ENCODE data around the gene GRK5.
"Not testable (repeated sequence)": the region's sequence is repeated elsewhere in the genome, so short reads cannot be mapped to it uniquely, and the experiment has no call there.

GRK5 gene

GRCh38 chr10:119250641-119251314 lies 43.4 kb downstream of the GRK5 start:
- peak; percentile 59 for DNase-seq (ENCODE audit: low spot score)

GRCh38 chr10:119251315-119251708 lies 43.9 kb downstream of the GRK5 start:
- DNase-seq (ENCODE audit: low spot score): peak; percentile 47

DNA sequence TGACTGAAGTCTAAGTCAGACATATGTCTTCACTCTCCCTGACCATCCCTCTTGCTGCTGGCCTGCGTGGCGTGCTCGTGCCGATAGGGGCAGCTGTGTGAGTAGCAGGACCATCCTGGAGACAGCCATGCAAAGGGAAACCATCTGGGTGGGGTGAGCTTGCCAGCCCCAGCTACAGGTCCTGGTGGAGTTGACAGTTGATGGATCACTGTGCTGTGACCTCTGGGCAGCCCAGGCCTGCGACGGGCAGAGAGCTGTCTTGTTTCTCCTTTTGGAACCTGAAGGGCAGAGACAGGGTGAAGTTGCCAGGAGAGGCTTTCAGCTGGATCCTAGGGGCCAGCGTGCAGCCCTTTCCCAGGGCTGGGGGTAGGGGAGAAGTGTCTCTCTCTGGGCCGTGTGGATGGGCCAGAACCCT lies 44.7 kb downstream of the GRK5 start:
- no peak for DNase-seq (ENCODE audit: low spot score)

- DNase-seq (ENCODE audit: low spot score): no peak
Observed at GRCh38 chr10:119252470-119253151, 45.2 kb downstream of the GRK5 start.

DNA sequence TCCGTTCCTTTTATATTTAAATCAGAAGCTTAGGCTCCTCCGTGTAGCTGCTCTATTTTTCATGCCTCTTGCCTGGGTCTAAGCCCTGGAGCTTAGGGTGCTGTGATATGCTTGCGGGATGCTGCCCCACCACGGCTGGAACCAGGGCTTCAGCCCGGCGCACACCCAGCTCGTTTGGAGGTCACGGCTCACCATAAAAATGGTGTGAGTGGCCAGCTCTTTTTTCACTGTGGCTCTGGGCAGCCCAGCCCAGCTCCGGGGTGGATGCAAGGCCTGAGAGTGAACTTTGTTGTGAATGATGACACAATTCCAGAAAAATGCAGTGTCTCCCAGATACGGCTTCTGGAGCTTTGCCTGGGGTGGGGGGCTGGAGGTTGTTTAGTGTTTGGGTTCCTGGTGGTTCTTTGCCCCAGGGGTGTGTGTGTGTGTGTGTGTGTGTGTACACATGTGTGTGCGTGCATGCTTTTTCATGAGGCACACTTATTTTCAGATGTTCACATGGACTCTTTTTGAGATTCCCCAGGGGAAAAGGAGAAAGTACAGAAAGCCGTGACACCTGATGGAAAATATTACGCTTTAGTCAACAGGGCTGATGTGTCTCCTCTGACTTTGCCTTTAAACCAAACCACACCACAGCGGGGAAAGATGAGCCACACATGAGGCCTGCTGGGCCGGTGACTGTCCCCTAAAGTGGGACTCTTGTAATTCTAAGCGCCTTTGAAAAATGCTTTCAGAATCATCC lies 46.2 kb downstream of the GRK5 start:
- peak; percentile 87 for DNase-seq (ENCODE audit: low spot score)

- DNase-seq (ENCODE audit: low spot score): no peak
Observed at GRCh38 chr10:119254335-119254734, 47.0 kb downstream of the GRK5 start.

GRCh38 chr10:119256030-119256429 lies 48.7 kb downstream of the GRK5 start:
- no peak for DNase-seq (ENCODE audit: low spot score)

DNA sequence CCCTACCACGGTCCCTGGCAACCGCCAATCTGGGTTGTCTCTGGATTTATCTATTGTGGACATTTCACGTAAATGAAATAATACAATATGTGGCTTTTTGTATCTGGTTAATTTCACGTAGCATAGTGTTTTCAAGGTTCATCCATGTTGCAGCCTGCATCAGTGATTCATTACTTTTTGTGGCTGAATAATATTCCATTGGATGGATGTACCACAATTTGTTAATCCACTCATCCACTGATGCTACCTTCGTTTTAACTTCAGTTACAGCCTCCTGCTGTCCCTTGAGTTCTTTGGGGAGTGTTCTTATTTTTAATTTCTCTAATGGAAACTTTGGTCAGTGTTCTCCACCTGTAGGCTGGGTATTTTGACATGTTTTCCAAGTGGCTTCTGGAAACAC lies 49.5 kb downstream of the GRK5 start:
- no peak for DNase-seq (ENCODE audit: low spot score)

DNA sequence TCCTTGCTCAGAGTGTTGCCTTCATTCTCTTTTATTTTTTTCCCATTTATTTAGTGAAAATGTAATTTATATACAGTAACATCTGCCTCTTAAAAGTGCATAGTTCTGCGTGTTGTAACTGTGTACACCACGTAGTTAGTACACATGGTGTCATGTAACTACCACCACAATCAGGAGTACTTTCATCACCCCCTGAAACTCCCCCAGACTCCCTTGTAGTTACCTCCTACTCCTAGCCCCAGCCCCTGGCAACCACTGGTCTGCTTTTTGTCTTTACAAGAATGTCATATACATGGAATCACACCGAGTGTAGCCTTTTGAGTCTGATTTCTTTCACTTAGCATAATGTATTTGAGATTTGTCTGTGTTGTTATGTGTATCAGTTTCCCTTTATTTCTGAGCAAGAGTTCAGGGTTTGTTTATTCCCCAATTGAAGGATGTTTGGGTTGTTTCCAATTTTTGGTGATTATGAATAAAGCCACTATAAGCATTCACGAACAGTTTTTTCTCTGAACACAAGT lies 50.6 kb downstream of the GRK5 start:
- no peak for DNase-seq (ENCODE audit: low spot score)

DNA sequence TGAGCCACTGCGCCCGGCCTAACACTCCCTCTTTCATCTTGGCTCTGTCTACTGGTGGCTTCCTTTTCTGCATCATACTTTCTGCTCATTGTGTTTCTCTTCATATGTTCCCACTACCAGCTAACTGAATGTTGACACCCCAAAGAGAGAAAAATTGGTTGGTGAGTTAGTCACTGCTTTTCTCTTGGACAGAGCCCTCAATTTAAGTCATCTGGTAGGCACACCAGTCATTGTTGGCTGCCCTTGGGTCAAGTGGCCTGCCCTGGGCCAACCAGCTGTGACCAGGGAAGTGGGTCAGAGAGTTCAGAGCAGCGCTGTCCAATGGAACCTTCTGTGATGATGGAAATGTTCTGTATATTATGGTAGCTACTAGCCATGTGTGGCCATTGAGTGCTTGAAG lies 52.0 kb downstream of the GRK5 start:
- no peak for DNase-seq (ENCODE audit: low spot score)

DNA sequence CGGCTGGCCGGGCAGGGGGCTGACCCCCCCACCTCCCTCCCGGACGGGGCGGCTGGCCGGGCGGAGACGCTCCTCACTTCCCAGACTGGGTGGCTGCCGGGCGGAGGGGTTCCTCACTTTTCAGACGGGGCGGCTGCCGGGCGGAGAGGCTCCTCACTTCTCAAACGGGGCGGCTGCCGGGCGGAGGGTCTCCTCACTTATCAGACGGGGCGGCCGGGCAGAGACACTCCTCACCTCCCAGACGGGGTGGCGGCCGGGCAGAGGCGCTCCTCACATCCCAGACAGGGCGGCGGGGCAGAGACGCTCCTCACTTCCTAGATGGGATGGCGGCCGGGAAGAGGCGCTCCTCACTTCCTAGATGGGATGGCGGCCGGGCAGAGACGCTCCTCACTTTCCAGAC lies 53.6 kb downstream of the GRK5 start:
- DNase-seq (ENCODE audit: low spot score): not testable (repeated sequence)

- no peak for DNase-seq (ENCODE audit: low spot score)
Observed at GRCh38 chr10:119263951-119264617, 56.7 kb downstream of the GRK5 start.

GRCh38 chr10:119265691-119266090 lies 58.3 kb downstream of the GRK5 start:
- DNase-seq (ENCODE audit: low spot score): no peak

DNA sequence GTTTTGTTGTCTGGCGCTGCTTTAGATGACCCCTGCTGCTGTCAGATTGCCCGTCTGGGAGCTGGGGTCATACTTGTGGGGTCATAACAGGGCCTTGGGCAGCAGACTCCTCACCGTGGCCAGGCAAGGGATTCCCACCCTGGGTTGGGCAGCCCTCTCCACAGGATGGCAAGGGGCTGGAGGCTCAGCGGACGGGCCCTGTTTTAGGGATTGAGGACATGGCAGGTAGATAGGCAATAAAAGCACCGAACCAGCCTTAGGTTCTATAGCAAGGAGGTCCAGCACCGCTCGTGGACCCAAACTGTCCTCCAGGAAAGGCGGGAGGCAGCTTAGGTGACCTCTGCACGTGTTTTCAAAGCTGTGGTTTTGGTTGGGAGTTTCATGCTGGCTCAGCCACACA lies 60.0 kb downstream of the GRK5 start:
- no peak for DNase-seq (ENCODE audit: low spot score)

DNA sequence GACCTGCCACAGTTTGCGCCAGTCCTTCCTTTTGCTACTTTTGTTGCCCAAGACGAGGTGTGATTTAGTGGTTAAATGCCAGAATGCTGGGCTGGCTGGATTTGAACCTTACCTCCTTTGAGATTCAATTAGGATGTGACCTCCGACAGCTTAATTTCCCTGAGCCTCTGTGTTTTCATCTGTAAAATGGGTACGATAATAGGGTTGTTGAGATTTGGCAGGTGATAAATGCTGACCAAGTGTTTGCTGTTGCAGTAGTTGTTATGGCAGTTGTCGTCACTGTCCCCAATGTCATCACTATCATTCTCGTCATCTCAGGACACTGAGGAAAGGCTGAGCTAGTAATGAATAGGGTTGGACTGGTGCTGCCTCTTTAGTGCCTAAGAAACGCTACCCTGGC lies 61.1 kb downstream of the GRK5 start:
- no peak for DNase-seq (ENCODE audit: low spot score)

GRCh38 chr10:119268871-119269506 lies 61.6 kb downstream of the GRK5 start:
- DNase-seq (ENCODE audit: low spot score): no peak

DNA sequence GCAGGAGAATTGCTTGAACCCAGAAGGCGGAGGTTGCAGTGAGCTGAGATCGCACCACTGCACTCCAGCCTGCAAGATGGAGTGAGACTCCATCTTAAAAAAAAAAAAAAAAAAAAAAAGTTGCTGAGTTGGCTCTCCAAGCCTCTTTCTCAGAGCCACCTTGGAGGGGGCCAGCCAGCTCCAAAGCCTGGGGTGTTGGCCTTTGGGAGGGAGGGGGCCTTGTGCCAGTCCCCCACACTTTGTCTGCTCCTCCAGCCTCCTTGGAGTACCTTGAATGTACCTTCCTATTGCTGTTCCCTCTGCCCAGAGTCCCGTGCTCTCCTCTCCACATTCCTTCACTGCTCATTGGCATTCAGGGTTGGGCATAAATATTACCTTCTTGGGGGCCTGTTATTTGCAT lies 62.4 kb downstream of the GRK5 start:
- no peak for DNase-seq (ENCODE audit: low spot score)

DNA sequence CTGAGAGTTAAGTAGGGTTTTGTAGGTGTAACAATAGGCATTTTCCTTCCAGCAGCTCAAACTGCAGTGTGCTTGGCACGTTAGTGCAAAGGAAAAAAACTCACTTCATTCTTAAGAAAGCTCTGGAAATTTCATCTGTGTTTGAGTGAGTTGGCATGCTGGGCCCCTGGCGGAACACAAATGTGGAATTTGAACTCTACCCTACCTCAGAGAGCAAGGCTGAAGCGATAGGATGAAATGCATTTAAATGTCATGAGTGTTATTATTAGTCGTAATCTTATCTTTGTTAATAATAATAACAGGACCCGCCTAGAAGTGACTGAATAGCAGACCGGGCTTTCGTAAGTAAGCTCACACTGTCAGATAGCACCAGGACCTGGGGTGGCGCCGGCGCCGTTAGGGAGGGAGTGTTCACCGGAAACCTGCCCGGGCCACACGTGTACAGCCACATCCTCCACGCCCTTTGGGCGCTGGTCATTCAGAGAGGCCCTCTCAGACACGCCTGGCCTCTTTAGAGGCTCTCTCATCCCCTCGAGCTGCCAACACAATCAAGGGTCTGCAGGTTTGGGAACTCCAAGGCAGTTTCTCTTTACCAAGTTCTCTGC lies 63.5 kb downstream of the GRK5 start:
- DNase-seq (ENCODE audit: low spot score): no peak

GRCh38 chr10:119272338-119272734 lies 65.0 kb downstream of the GRK5 start:
- not testable (repeated sequence) for DNase-seq (ENCODE audit: low spot score)

GRCh38 chr10:119272736-119273135 lies 65.4 kb downstream of the GRK5 start:
- DNase-seq (ENCODE audit: low spot score): no peak

DNA sequence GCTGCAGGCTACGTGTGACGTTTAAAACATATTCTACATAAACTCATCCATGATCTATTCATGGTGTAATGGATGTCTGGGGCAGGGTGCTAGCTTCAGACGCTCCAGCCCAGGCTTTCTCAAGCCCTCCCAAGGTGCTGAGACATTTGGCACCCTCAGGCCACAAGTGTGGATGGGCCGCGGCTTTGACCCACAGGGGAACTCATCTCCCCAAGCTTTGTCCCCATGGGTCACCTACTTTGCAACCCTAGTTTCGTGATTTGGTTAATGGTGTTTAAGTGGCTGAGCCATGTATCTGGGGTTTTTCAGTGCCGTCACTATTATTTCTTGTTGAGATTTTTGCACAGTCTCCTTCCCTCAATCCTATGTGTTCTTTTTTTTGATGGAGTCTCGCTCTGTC lies 66.0 kb downstream of the GRK5 start:
- DNase-seq (ENCODE audit: low spot score): no peak
